Measurements from ENCODE around the gene SYT4. TPM values are rescaled to one million over a fixed set of nuclear protein-coding genes. Genes with fewer than 3 reads are reported as not detected.
A peak's percentile ranks its signal among the peaks of the same experiment; 100 is the strongest.

Gene SYT4
- total and polyA plus RNA-seq, 2 of the 13 experiments (the other 11 are each of a cell fraction or from before 2014, with no cell fraction given) = not detected

GRCh38 chr18:43279015-43279744 is 1.9 kb upstream of the SYT4 start:
- intact Hi-C loops (cut with micrococcal nuclease; ENCODE audit: unreplicated experiment) = loop anchor here (10.0 kb wide), 1 partner anchor 244 kb away; no protein-coding TSS in a partner anchor

More at GRCh38 chr18:43279015-43279744, 1.9 kb upstream of the SYT4 start:
- Histone ChIP-seq H3K4me2 (ENCODE audit: low read depth, low read length) (no peak overlapping the region), H3K9me3 (ENCODE audit: low read length) (no peaks in the 10 kb centered on the region), H3K27me3 (ENCODE audit: control insufficient read depth in 1 of 2, insufficient read depth in 2 of 2, low read length in 2 of 2) (no peaks in the 10 kb centered on the region), H2AFZ (ENCODE audit: low read length) (no peak overlapping the region), H3K79me2 (ENCODE audit: insufficient read depth, low read length) (no peaks in the 10 kb centered on the region), H3K9ac (ENCODE audit: insufficient read depth, low read depth, low read length) (no peak overlapping the region), H3K27ac (ENCODE audit: extremely low read length, insufficient read depth, low read length) (no peak overlapping the region), H3K4me3 (replicated peaks in 1 of 3; ENCODE audit: insufficient read depth in 1 of 3, low read depth in 2 of 3, low read length in 3 of 3) (no peak overlapping the region), H4K20me1 (ENCODE audit: insufficient read depth, low read length) (no peaks in the 10 kb centered on the region), H3K36me3 (replicated peaks in 1 of 2; ENCODE audit: control insufficient read depth in 1 of 2, insufficient read depth in 2 of 2, low read length in 2 of 2) (no peaks in the 10 kb centered on the region), H3K4me1 (ENCODE audit: insufficient read depth, low read length) (no peaks in the 10 kb centered on the region)
- 2% methylated on average over 6 of the region's 6 CpGs for WGBS (ENCODE audit: low lambda C conversion rate)
- ChIA-PET CTCF (ENCODE audit: low intra/inter-chr PET ratio, low total read pairs) (no interaction called here), POLR2A (no interaction called here)
- TF ChIP-seq REL (CRISPR knock-in tag; conservative IDR thresholded peaks at IDR 0.05) (no peak), ZNF142 (CRISPR knock-in tag; IDR thresholded peaks at IDR 0.05) (peak; percentile 98), ETS1 (CRISPR knock-in tag; IDR thresholded peaks at IDR 0.05) (no peak), REXO4 (CRISPR knock-in tag; IDR thresholded peaks at IDR 0.05; ENCODE audit: borderline replicate concordance) (no peak)
- BruUV-seq (replicated peaks) = no TSS peak
- ATAC-seq (peak; percentile 60; the same call in 2 of the 3 replicates), FAIRE-seq (no peak), DNase-seq (ENCODE audit: low spot score) (peak; percentile 31)
- in situ Hi-C loops (cut with HindIII; ENCODE audit: extremely low pct_ligation_motif_present, low pct_unique_long_range_greater_than_20kb) = loop anchor here (10.0 kb wide), 1 partner anchor 1224 kb away; no protein-coding TSS in a partner anchor

Data from HepG2 (cell line).